ENCODE measurements around the gene TEX10. TPM values are rescaled to one million over a fixed set of nuclear protein-coding genes. Genes with fewer than 3 reads are reported as not detected.

Gene TEX10
- total and polyA plus RNA-seq, 9 of the 15 experiments (the other 6 are each of a cell fraction or from before 2014, with no cell fraction given) = 27.8 to 60.0 (median 47.9) TPM

GRCh38 chr9:100306283-100306682 lies 46.5 kb downstream of the TEX10 start:
- DNase-seq (ENCODE audit: extremely low read depth in 1 of 4, low spot score in 3 of 4) = no peak
- no peak overlapping the region for H3K27ac ChIP-seq (ENCODE audit: extremely low read depth, low read depth, low read length)
- no peak overlapping the region for H3K4me2 ChIP-seq (ENCODE audit: insufficient read depth, low read length)
- no TSS peak for BruUV-seq (replicated peaks)
- ATAC-seq = no peak
- H4K20me1 ChIP-seq (replicated peaks; ENCODE audit: control insufficient read depth, insufficient read depth, low read length) = no peaks in the 10 kb centered on the region
- H3K4me3 ChIP-seq = no peak overlapping the region
- TF ChIP-seq CBX3 (IDR thresholded peaks at IDR 0.05; ENCODE audit: borderline replicate concordance in 1 of 2, low read length in 2 of 2) (peak in 1 of 2 experiments; percentile 50; a peak in 1 of 3 replicates), CREM (IDR thresholded peaks at IDR 0.05; ENCODE audit: low read depth) (no peak)
- CTCF ChIA-PET (ENCODE audit: low intra/inter-chr PET ratio) = interaction anchor here (0.5 kb wide), 1 partner anchor 107 kb away, joined by 3 read pairs; no protein-coding TSS in a partner anchor
- in situ Hi-C loops (cut with MboI) = no loop called here
- FAIRE-seq = no peak
- no peaks in the 10 kb centered on the region for H3K4me1 ChIP-seq (replicated peaks in 1 of 2; ENCODE audit: control insufficient read depth in 2 of 2, insufficient read depth in 2 of 2, low read length in 2 of 2)
- no peak overlapping the region for H2AFZ ChIP-seq (ENCODE audit: low read depth, low read length)
- WGBS (ENCODE audit: insufficient coverage, low coverage, missing lambda C conversion rate) = 82% methylated on average over 1 of the region's 1 CpG
- POLR2A ChIA-PET = no interaction called here
- peaks cover 35% of the 10 kb centered on the region; the same call in 2 of the 3 replicates for H3K79me2 ChIP-seq (ENCODE audit: control insufficient read depth, insufficient read depth, low read length)
- peaks cover 93% of the 10 kb centered on the region for H3K36me3 ChIP-seq (ENCODE audit: control insufficient read depth, insufficient read depth, low read length)
- intact Hi-C loops (cut with micrococcal nuclease) = no loop called here
- no peaks in the 10 kb centered on the region for H3K9me3 ChIP-seq (replicated peaks; ENCODE audit: control insufficient read depth, insufficient read depth, low read depth, low read length)
- no peaks in the 10 kb centered on the region for H3K27me3 ChIP-seq (ENCODE audit: control insufficient read depth in 2 of 2, insufficient read depth in 2 of 2, low read length in 2 of 2)
- H3K9ac ChIP-seq (ENCODE audit: insufficient read depth in 1 of 2, low read depth in 2 of 2, low read length in 2 of 2) = no peak overlapping the region
- no peaks in the 10 kb centered on the region for H3K9me1 ChIP-seq (ENCODE audit: control insufficient read depth, insufficient read depth, low read length)

- FAIRE-seq (no peak), ATAC-seq (no peak), DNase-seq (ENCODE audit: extremely low read depth in 1 of 4, low spot score in 3 of 4) (no peak)
- no peaks in the 10 kb centered on the region for H3K9me1 ChIP-seq (ENCODE audit: control insufficient read depth, insufficient read depth, low read length)
- no peak overlapping the region for H3K9ac ChIP-seq (ENCODE audit: insufficient read depth in 1 of 2, low read depth in 2 of 2, low read length in 2 of 2)
- no peaks in the 10 kb centered on the region for H4K20me1 ChIP-seq (replicated peaks; ENCODE audit: control insufficient read depth, insufficient read depth, low read length)
- intact Hi-C loops (cut with micrococcal nuclease) (no loop called here), in situ Hi-C loops (cut with MboI) (no loop called here)
- no peaks in the 10 kb centered on the region for H3K9me3 ChIP-seq (replicated peaks; ENCODE audit: control insufficient read depth, insufficient read depth, low read depth, low read length)
- H3K27ac ChIP-seq (ENCODE audit: extremely low read depth, low read depth, low read length) = no peak overlapping the region
- no peak overlapping the region for H2AFZ ChIP-seq (ENCODE audit: low read depth, low read length)
- WGBS (ENCODE audit: insufficient coverage, low coverage, missing lambda C conversion rate) = 95% methylated on average over 3 of the region's 3 CpGs
- ChIA-PET CTCF (ENCODE audit: low intra/inter-chr PET ratio) (no interaction called here), POLR2A (no interaction called here)
- peaks cover 93% of the 10 kb centered on the region for H3K36me3 ChIP-seq (ENCODE audit: control insufficient read depth, insufficient read depth, low read length)
- H3K27me3 ChIP-seq (ENCODE audit: control insufficient read depth in 2 of 2, insufficient read depth in 2 of 2, low read length in 2 of 2) = no peaks in the 10 kb centered on the region
- H3K4me3 ChIP-seq = no peak overlapping the region
- BruUV-seq (replicated peaks) = no TSS peak
- no peak overlapping the region for H3K4me2 ChIP-seq (ENCODE audit: insufficient read depth, low read length)
- peaks cover 27% of the 10 kb centered on the region; the same call in 2 of the 3 replicates for H3K79me2 ChIP-seq (ENCODE audit: control insufficient read depth, insufficient read depth, low read length)
- no peaks in the 10 kb centered on the region for H3K4me1 ChIP-seq (replicated peaks in 1 of 2; ENCODE audit: control insufficient read depth in 2 of 2, insufficient read depth in 2 of 2, low read length in 2 of 2)
- no peak for TF ChIP-seq ZBTB12 (CRISPR knock-in tag; IDR thresholded peaks at IDR 0.05)
- no peak for TF ChIP-seq PTBP1 (IDR thresholded peaks at IDR 0.05; ENCODE audit: low read depth, low read length)
- no peak for TF ChIP-seq TRIM24 (IDR thresholded peaks at IDR 0.05)
- TF ChIP-seq THRA (IDR thresholded peaks at IDR 0.05) = no peak
- no peak for TF ChIP-seq RHOXF2B (CRISPR knock-in tag; conservative IDR thresholded peaks at IDR 0.05)
- no peak for TF ChIP-seq SPI1 (IDR thresholded peaks at IDR 0.05; ENCODE audit: borderline replicate concordance, low read depth, low read length)
These were observed 49.0 kb downstream of the TEX10 start for GRCh38 chr9:100303747-100304146.
